Upper lobe of right lung (tissue), 1 donor: Measurements from ENCODE around the gene SLCO4C1. TPM values are rescaled to one million over a fixed set of nuclear protein-coding genes. Genes with fewer than 3 reads are reported as not detected.

Experiments used
- ATAC-seq: fragments of 200-7000 bp; cut with Tn5 transposase; one replicate; pipeline ENCODE4 v1.9.1; 2020; ENCODE audit warnings: mild to moderate bottlenecking, moderate library complexity
- DNase-seq: peaks from one replicate; pipeline ENCODE4 v3.0.0-alpha.2; 2020
- H3K27ac ChIP-seq: fragments of 200-600 bp; one replicate; pipeline ENCODE4 v1.8.0; 2022
- H3K27me3 ChIP-seq: fragments of 200-600 bp; one replicate; pipeline ENCODE4 v1.8.0; 2022; ENCODE audit warnings: mild to moderate bottlenecking
- H3K36me3 ChIP-seq: fragments of 200-600 bp; one replicate; pipeline ENCODE4 v1.8.0; 2022
- H3K4me1 ChIP-seq: fragments of 200-600 bp; one replicate; pipeline ENCODE4 v1.8.0; 2022
- H3K4me3 ChIP-seq: fragments of 200-600 bp; one replicate; pipeline ENCODE4 v1.8.0; 2022; ENCODE audit warnings: mild to moderate bottlenecking
- H3K9me3 ChIP-seq: fragments of 200-600 bp; one replicate; pipeline ENCODE4 v1.8.0; 2022
- intact Hi-C: fragments of 100-400 bp; cut with DNase I; formaldehyde crosslinking; loops from one replicate; pipeline ENCODE4 v1.11.0; 2022
- total RNA-seq: library from RNA; stranded (reverse); fragmentation: NEBNext Ultra II Directional; extraction: Animal tissue kit (Norgen Biotek cat#: 25700); gene quantifications from one replicate; pipeline ENCODE4 v1.2.1, GENCODE V29; 2021
- TF ChIP-seq, protein P1 (sequence below): fragments of 200-600 bp; IDR thresholded peaks from one replicate; pipeline ENCODE4 v1.8.0; 2022; ENCODE audit warnings: antibody characterized with exemption
- donor health status: DM: no; HTN: yes; CAD: no; lungs with severe emphysema.

The SLCO4C1 gene
- total RNA-seq, 1 donor from 2014 or later = 36.9 TPM

- TF ChIP-seq, protein P1, sequence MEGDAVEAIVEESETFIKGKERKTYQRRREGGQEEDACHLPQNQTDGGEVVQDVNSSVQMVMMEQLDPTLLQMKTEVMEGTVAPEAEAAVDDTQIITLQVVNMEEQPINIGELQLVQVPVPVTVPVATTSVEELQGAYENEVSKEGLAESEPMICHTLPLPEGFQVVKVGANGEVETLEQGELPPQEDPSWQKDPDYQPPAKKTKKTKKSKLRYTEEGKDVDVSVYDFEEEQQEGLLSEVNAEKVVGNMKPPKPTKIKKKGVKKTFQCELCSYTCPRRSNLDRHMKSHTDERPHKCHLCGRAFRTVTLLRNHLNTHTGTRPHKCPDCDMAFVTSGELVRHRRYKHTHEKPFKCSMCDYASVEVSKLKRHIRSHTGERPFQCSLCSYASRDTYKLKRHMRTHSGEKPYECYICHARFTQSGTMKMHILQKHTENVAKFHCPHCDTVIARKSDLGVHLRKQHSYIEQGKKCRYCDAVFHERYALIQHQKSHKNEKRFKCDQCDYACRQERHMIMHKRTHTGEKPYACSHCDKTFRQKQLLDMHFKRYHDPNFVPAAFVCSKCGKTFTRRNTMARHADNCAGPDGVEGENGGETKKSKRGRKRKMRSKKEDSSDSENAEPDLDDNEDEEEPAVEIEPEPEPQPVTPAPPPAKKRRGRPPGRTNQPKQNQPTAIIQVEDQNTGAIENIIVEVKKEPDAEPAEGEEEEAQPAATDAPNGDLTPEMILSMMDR = no peak
- Histone ChIP-seq H3K27me3 (no peaks in the 10 kb centered on the region), H3K36me3 (no peaks in the 10 kb centered on the region), H3K4me3 (peak overlapping the region; percentile 59), H3K4me1 (peaks cover 16% of the 10 kb centered on the region), H3K9me3 (no peaks in the 10 kb centered on the region), H3K27ac (peak overlapping the region; percentile 55)
- DNase-seq (peak; percentile 67), ATAC-seq (peak; percentile 25)
- intact Hi-C loops = no loop called here
Measured at GRCh38 chr5:102295534-102296177, 428 bp downstream of the SLCO4C1 start.

- Histone ChIP-seq H3K36me3 (no peaks in the 10 kb centered on the region), H3K4me1 (peaks cover 16% of the 10 kb centered on the region), H3K27ac (no peak overlapping the region), H3K4me3 (peak overlapping the region; percentile 59), H3K27me3 (no peaks in the 10 kb centered on the region), H3K9me3 (no peaks in the 10 kb centered on the region)
- ATAC-seq = no peak
- intact Hi-C loops = no loop called here
- DNase-seq = no peak
- TF ChIP-seq, protein P1 = no peak
Measured at GRCh38 chr5:102294886-102295395, 1.1 kb downstream of the SLCO4C1 start.

GRCh38 chr5:102290004-102290403 is 6.1 kb downstream of the SLCO4C1 start:
- peak; percentile 42 for ATAC-seq
- TF ChIP-seq, protein P1 = no peak
- intact Hi-C loops = no loop called here

DNA sequence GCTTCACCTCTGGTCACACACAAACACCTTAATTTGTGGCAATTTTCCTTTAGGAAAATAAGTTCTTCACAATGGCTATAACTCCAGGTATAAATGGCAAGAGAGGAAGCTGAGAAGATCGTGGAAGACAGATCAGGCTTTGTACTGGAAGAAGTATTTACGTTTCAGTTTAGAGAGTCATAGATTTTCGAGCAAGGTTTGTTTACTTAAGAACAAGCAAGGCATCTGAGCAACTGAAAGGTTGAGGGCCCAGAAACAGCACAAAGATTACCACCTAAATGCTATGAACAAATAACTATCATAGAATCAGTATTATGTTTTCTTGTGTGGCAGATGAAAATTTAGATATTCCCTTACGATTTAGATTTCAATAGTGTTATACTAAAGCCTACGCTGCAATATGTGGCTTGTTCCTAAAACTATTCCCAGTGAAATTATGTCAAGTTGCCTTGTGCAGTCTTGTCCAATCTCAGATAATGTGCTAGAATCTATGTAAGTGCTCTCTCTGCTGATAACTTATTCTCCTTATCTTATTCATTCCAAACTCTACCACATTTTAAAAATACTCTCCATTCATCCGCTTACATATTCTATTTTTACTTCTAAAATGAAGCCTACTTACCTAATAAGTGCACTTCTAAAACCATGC is 6.7 kb downstream of the SLCO4C1 start:
- H3K4me3 ChIP-seq = no peak overlapping the region
- no peak overlapping the region for H3K27ac ChIP-seq
- no peaks in the 10 kb centered on the region for H3K9me3 ChIP-seq
- intact Hi-C loops = no loop called here
- no peaks in the 10 kb centered on the region for H3K4me1 ChIP-seq
- no peaks in the 10 kb centered on the region for H3K36me3 ChIP-seq
- DNase-seq (no peak), ATAC-seq (no peak)
- TF ChIP-seq, protein P1 = no peak
- no peaks in the 10 kb centered on the region for H3K27me3 ChIP-seq

More at GRCh38 chr5:102290004-102290403, 6.1 kb downstream of the SLCO4C1 start:
- Histone ChIP-seq H3K27me3 (no peaks in the 10 kb centered on the region), H3K27ac (no peak overlapping the region), H3K4me3 (no peak overlapping the region), H3K36me3 (no peaks in the 10 kb centered on the region), H3K9me3 (no peaks in the 10 kb centered on the region), H3K4me1 (no peaks in the 10 kb centered on the region)
- DNase-seq = no peak

DNA sequence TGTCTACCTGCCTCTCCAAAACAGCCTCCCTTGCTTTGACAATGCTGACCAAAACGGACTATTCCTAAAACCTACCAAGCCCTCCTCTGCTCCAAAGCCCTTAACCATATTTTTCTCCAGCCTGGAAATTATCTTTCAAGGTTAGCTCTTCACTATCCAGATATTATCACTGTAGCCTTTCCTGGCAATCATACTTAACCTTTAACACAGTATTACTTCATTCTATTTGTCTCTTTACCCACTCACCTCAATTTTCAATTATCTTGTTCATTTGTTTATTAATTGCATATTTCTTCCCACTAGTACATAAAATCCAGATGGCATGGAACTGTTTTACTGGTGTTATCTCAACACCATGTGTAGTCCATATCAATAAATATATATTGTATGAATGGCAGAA is 7.5 kb downstream of the SLCO4C1 start:
- no peak for DNase-seq
- no peaks in the 10 kb centered on the region for H3K36me3 ChIP-seq
- intact Hi-C loops = no loop called here
- TF ChIP-seq, protein P1 = no peak
- H3K27ac ChIP-seq = no peak overlapping the region
- no peaks in the 10 kb centered on the region for H3K27me3 ChIP-seq
- H3K4me3 ChIP-seq = no peak overlapping the region
- H3K9me3 ChIP-seq = no peaks in the 10 kb centered on the region
- no peak for ATAC-seq
- H3K4me1 ChIP-seq = no peaks in the 10 kb centered on the region
